Measurements from ENCODE around the gene CC2D1B. TPM values are rescaled to one million over a fixed set of nuclear protein-coding genes. Genes with fewer than 3 reads are reported as not detected.

Gene CC2D1B
- polyA plus RNA-seq, 1 donor from 2014 or later, result 20.1 TPM

DNA sequence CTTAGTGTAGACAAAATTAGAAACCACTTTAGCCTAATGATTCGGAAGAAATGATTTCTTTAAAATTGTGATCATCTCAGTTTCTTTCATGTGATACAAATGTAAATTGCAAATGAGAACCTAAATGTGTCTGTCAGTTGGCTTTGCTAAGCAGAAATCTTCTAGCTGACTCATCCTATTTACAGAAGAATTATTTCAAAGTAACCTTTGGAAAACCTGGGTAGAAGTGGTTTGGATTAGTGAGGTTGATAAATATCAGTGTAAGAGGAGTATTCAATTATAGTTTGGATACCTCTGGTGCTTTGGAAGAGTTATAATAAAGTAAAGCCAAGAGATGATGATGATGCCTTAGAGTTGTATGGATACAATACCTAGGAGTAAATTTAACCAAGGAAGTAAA lies 37.4 kb downstream of the CC2D1B start:
- TF ChIP-seq EP300 (conservative IDR thresholded peaks at IDR 0.05; ENCODE audit: poor library complexity, severe bottlenecking) (no peak), EZH2 (IDR thresholded peaks at IDR 0.05; ENCODE audit: borderline replicate concordance, insufficient read depth, low read length, poor library complexity, severe bottlenecking) (no peak), MXI1 (conservative IDR thresholded peaks at IDR 0.05; ENCODE audit: poor library complexity, severe bottlenecking) (no peak), POLR2AphosphoS5 (IDR thresholded peaks at IDR 0.05) (no peak), TAF1 (IDR thresholded peaks at IDR 0.05; ENCODE audit: low read depth) (no peak), SMC3 (conservative IDR thresholded peaks at IDR 0.05; ENCODE audit: poor library complexity) (no peak), RAD21 (conservative IDR thresholded peaks at IDR 0.05) (no peak)
- TF ChIP-seq, protein P1, sequence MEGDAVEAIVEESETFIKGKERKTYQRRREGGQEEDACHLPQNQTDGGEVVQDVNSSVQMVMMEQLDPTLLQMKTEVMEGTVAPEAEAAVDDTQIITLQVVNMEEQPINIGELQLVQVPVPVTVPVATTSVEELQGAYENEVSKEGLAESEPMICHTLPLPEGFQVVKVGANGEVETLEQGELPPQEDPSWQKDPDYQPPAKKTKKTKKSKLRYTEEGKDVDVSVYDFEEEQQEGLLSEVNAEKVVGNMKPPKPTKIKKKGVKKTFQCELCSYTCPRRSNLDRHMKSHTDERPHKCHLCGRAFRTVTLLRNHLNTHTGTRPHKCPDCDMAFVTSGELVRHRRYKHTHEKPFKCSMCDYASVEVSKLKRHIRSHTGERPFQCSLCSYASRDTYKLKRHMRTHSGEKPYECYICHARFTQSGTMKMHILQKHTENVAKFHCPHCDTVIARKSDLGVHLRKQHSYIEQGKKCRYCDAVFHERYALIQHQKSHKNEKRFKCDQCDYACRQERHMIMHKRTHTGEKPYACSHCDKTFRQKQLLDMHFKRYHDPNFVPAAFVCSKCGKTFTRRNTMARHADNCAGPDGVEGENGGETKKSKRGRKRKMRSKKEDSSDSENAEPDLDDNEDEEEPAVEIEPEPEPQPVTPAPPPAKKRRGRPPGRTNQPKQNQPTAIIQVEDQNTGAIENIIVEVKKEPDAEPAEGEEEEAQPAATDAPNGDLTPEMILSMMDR (IDR thresholded peaks at IDR 0.05; ENCODE audit: poor library complexity, severe bottlenecking), result no peak
- TF ChIP-seq, protein P2, sequence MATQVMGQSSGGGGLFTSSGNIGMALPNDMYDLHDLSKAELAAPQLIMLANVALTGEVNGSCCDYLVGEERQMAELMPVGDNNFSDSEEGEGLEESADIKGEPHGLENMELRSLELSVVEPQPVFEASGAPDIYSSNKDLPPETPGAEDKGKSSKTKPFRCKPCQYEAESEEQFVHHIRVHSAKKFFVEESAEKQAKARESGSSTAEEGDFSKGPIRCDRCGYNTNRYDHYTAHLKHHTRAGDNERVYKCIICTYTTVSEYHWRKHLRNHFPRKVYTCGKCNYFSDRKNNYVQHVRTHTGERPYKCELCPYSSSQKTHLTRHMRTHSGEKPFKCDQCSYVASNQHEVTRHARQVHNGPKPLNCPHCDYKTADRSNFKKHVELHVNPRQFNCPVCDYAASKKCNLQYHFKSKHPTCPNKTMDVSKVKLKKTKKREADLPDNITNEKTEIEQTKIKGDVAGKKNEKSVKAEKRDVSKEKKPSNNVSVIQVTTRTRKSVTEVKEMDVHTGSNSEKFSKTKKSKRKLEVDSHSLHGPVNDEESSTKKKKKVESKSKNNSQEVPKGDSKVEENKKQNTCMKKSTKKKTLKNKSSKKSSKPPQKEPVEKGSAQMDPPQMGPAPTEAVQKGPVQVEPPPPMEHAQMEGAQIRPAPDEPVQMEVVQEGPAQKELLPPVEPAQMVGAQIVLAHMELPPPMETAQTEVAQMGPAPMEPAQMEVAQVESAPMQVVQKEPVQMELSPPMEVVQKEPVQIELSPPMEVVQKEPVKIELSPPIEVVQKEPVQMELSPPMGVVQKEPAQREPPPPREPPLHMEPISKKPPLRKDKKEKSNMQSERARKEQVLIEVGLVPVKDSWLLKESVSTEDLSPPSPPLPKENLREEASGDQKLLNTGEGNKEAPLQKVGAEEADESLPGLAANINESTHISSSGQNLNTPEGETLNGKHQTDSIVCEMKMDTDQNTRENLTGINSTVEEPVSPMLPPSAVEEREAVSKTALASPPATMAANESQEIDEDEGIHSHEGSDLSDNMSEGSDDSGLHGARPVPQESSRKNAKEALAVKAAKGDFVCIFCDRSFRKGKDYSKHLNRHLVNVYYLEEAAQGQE (IDR thresholded peaks at IDR 0.05; ENCODE audit: borderline replicate concordance), result no peak
- no peak overlapping the region for H3K4me3 ChIP-seq (ENCODE audit: low read length)
- H3K79me2 ChIP-seq (replicated peaks; ENCODE audit: insufficient read depth, low read length), result no peaks in the 10 kb centered on the region
- no peaks in the 10 kb centered on the region for H3K27me3 ChIP-seq (ENCODE audit: insufficient read depth, low read depth, low read length)
- H3K9me3 ChIP-seq (ENCODE audit: low read length), result no peaks in the 10 kb centered on the region
- no peak overlapping the region for H3K4me2 ChIP-seq (ENCODE audit: low read length)
- no peak overlapping the region for H3K9ac ChIP-seq (ENCODE audit: low read length)
- no peaks in the 10 kb centered on the region for H3K36me3 ChIP-seq (ENCODE audit: insufficient read depth, low read length)
- no peaks in the 10 kb centered on the region for H3K9me2 ChIP-seq (ENCODE audit: insufficient read depth, low read length)
- no peak overlapping the region for H3K27ac ChIP-seq (ENCODE audit: low read length)
- H4K20me1 ChIP-seq (ENCODE audit: insufficient read depth), result no peaks in the 10 kb centered on the region
- H2AFZ ChIP-seq (ENCODE audit: low read depth, low read length), result no peak overlapping the region
- H3F3A ChIP-seq (ENCODE audit: insufficient read depth, low read length, poor library complexity, severe bottlenecking), result no peaks in the 10 kb centered on the region

GRCh38 chr1:52325786-52326185 lies 40.2 kb downstream of the CC2D1B start:
- Histone ChIP-seq H3K27me3 (ENCODE audit: insufficient read depth, low read depth, low read length) (no peaks in the 10 kb centered on the region), H3K36me3 (ENCODE audit: insufficient read depth, low read length) (no peaks in the 10 kb centered on the region), H3F3A (ENCODE audit: insufficient read depth, low read length, poor library complexity, severe bottlenecking) (no peaks in the 10 kb centered on the region), H2AFZ (ENCODE audit: low read depth, low read length) (no peak overlapping the region), H3K4me2 (ENCODE audit: low read length) (no peak overlapping the region), H4K20me1 (ENCODE audit: insufficient read depth) (no peaks in the 10 kb centered on the region), H3K9me2 (ENCODE audit: insufficient read depth, low read length) (no peaks in the 10 kb centered on the region), H3K27ac (ENCODE audit: low read length) (no peak overlapping the region), H3K79me2 (replicated peaks; ENCODE audit: insufficient read depth, low read length) (no peaks in the 10 kb centered on the region), H3K4me3 (ENCODE audit: low read length) (no peak overlapping the region), H3K9ac (ENCODE audit: low read length) (no peak overlapping the region), H3K9me3 (ENCODE audit: low read length) (no peaks in the 10 kb centered on the region)
- TF ChIP-seq EZH2 (IDR thresholded peaks at IDR 0.05; ENCODE audit: borderline replicate concordance, insufficient read depth, low read length, poor library complexity, severe bottlenecking), result no peak
- TF ChIP-seq SMC3 (conservative IDR thresholded peaks at IDR 0.05; ENCODE audit: poor library complexity), result no peak
- TF ChIP-seq TAF1 (IDR thresholded peaks at IDR 0.05; ENCODE audit: low read depth), result no peak
- TF ChIP-seq, protein P1 (IDR thresholded peaks at IDR 0.05; ENCODE audit: poor library complexity, severe bottlenecking), result no peak
- TF ChIP-seq EP300 (conservative IDR thresholded peaks at IDR 0.05; ENCODE audit: poor library complexity, severe bottlenecking), result no peak
- no peak for TF ChIP-seq MXI1 (conservative IDR thresholded peaks at IDR 0.05; ENCODE audit: poor library complexity, severe bottlenecking)
- TF ChIP-seq, protein P2 (IDR thresholded peaks at IDR 0.05; ENCODE audit: borderline replicate concordance), result no peak
- no peak for TF ChIP-seq RAD21 (conservative IDR thresholded peaks at IDR 0.05)
- TF ChIP-seq POLR2AphosphoS5 (IDR thresholded peaks at IDR 0.05), result no peak

Data from neural cell (in vitro differentiated cells).